Neuronal stem cell (in vitro differentiated cells): Measurements from ENCODE around the gene PACC1.

Experiments
- DNase-seq: peaks from one replicate; pipeline ENCODE4 v3.0.0-alpha.2; 2013; ENCODE audit warnings: low spot score
- H2AFZ ChIP-seq: one replicate; pipeline ENCODE4 v1.6.1; 2013; ENCODE audit warnings: mild to moderate bottlenecking, low read length, inconsistent platforms
- H2AK5ac ChIP-seq: 2 replicates; pipeline ENCODE4 v1.6.1; 2013; ENCODE audit warnings: low read depth, mild to moderate bottlenecking, inconsistent platforms, low read length, moderate library complexity, mixed read lengths
- H2BK120ac ChIP-seq: 2 replicates; pipeline ENCODE4 v1.6.1; 2013; ENCODE audit warnings: low read depth, mild to moderate bottlenecking, inconsistent platforms, low read length, moderate library complexity, mixed read lengths
- H2BK12ac ChIP-seq: one replicate; pipeline ENCODE4 v1.6.1; 2013; ENCODE audit warnings: low read length, inconsistent platforms
- H2BK15ac ChIP-seq: 2 replicates; pipeline ENCODE4 v1.6.1; 2013; ENCODE audit warnings: mild to moderate bottlenecking, low read length, inconsistent platforms, mixed read lengths
- H2BK5ac ChIP-seq: one replicate; pipeline ENCODE4 v1.6.1; 2013; ENCODE audit warnings: inconsistent platforms, mild to moderate bottlenecking, low read length, moderate library complexity
- H3K14ac ChIP-seq: one replicate; pipeline ENCODE4 v1.6.1; 2013; ENCODE audit warnings: low read length, inconsistent platforms
- H3K18ac ChIP-seq: 2 replicates; pipeline ENCODE4 v1.6.1; 2013; ENCODE audit warnings: low read length, inconsistent platforms
- H3K23ac ChIP-seq: 2 replicates; pipeline ENCODE4 v1.6.1; 2013; ENCODE audit warnings: low read depth, mild to moderate bottlenecking, mixed read lengths, low read length, inconsistent platforms; ENCODE audit not compliant: poor library complexity
- H3K27ac ChIP-seq: replicated peaks from 3 replicates; pipeline ENCODE4 v1.5.1; 2013; ENCODE audit warnings: low read length, inconsistent platforms
- H3K27me3 ChIP-seq, 3 experiments: 2 replicates each; pipeline ENCODE4 v1.6.1; 2013; ENCODE audit warnings: low read length in 3 of 3, mild to moderate bottlenecking in 2 of 3, inconsistent platforms in 1 of 3, low read depth in 1 of 3, mixed read lengths in 1 of 3, moderate library complexity in 1 of 3; ENCODE audit not compliant: control insufficient read depth in 3 of 3, insufficient read depth in 3 of 3
- H3K36me3 ChIP-seq, 2 donors: replicated peaks in 1 of 2; 2 replicates each; pipeline ENCODE4 v1.6.1; 2013; ENCODE audit warnings: low read length in 2 of 2; ENCODE audit not compliant: control insufficient read depth in 2 of 2, insufficient read depth in 2 of 2
- H3K4ac ChIP-seq: 2 replicates; pipeline ENCODE4 v1.6.1; 2013; ENCODE audit warnings: inconsistent platforms, mild to moderate bottlenecking, low read length, moderate library complexity
- H3K4me1 ChIP-seq, 2 donors: 1 replicate in 1 of 2; 2 replicates in 1 of 2; pipeline ENCODE4 v1.6.1; 2013; ENCODE audit warnings: low read length in 2 of 2, low read depth in 1 of 2; ENCODE audit not compliant: control insufficient read depth in 2 of 2, insufficient read depth in 1 of 2
- H3K4me2 ChIP-seq: one replicate; pipeline ENCODE4 v1.6.1; 2013; ENCODE audit warnings: mild to moderate bottlenecking, low read length, inconsistent platforms; ENCODE audit not compliant: insufficient read depth, poor library complexity, severe bottlenecking
- H3K4me3 ChIP-seq, 2 donors: 2 replicates each; pipeline ENCODE4 v1.5.1; 2013; ENCODE audit warnings: low read length in 2 of 2, mild to moderate bottlenecking in 2 of 2, inconsistent platforms in 1 of 2, moderate library complexity in 1 of 2
- H3K79me1 ChIP-seq: one replicate; pipeline ENCODE4 v1.6.1; 2013; ENCODE audit warnings: low read depth, mild to moderate bottlenecking, inconsistent platforms, low read length, moderate library complexity
- H3K9ac ChIP-seq: one replicate; pipeline ENCODE4 v1.6.1; 2013; ENCODE audit warnings: mild to moderate bottlenecking, low read depth, low read length, inconsistent platforms; ENCODE audit not compliant: poor library complexity
- H3K9me3 ChIP-seq, 2 donors: replicated peaks in 1 of 2; 2 replicates each; pipeline versions ENCODE3 to v1.6.1; 2013; ENCODE audit warnings: low read length in 2 of 2, mild to moderate bottlenecking in 2 of 2, inconsistent platforms in 1 of 2, low read depth in 1 of 2, mixed read lengths in 1 of 2, moderate library complexity in 1 of 2; ENCODE audit not compliant: control insufficient read depth in 2 of 2, insufficient read depth in 1 of 2
- H4K8ac ChIP-seq: one replicate; pipeline ENCODE4 v1.6.1; 2013; ENCODE audit warnings: low read depth, mild to moderate bottlenecking, inconsistent platforms, low read length, moderate library complexity
- H4K91ac ChIP-seq: one replicate; pipeline ENCODE4 v1.6.1; 2013; ENCODE audit warnings: low read length, low read depth, mild to moderate bottlenecking, inconsistent platforms; ENCODE audit not compliant: poor library complexity
- WGBS, 2 donors: extraction: QIAGEN DNeasy Blood & Tissue Kit; methylation state at CpG; one replicate each; pipeline ENCODE4 v1.1.7; 2013; ENCODE audit warnings: missing lambda C conversion rate in 2 of 2, mixed read lengths in 1 of 2; ENCODE audit not compliant: insufficient read length in 2 of 2, insufficient replicate concordance in 1 of 2; ENCODE audit errors: extremely low coverage in 2 of 2; 5-methylcytosine and 5-hydroxymethylcytosine counted together

Gene PACC1

GRCh38 chr1:212455803-212456528, 41.3 kb upstream of the PACC1 start:
- no peaks in the 10 kb centered on the region for H3K36me3 ChIP-seq
- peak overlapping the region; percentile 55 for H2AFZ ChIP-seq
- H3K18ac ChIP-seq: no peak overlapping the region
- DNase-seq: peak; percentile 83
- H2BK12ac ChIP-seq: no peak overlapping the region
- no peak overlapping the region for H3K4me2 ChIP-seq
- H3K4me3 ChIP-seq: no peak overlapping the region
- no peak overlapping the region for H3K23ac ChIP-seq
- no peaks in the 10 kb centered on the region for H3K27me3 ChIP-seq
- no peak overlapping the region for H4K8ac ChIP-seq
- H4K91ac ChIP-seq: no peak overlapping the region
- H3K27ac ChIP-seq: no peak overlapping the region
- no peak overlapping the region for H3K9ac ChIP-seq
- H2BK5ac ChIP-seq: no peak overlapping the region
- no peak overlapping the region for H3K14ac ChIP-seq
- no peaks in the 10 kb centered on the region for H3K9me3 ChIP-seq
- H3K79me1 ChIP-seq: no peaks in the 10 kb centered on the region
- H2AK5ac ChIP-seq: no peak overlapping the region
- no CpG with 5 or more reads among the region's 10 CpGs for WGBS, 2 donors
- no peak overlapping the region for H2BK15ac ChIP-seq
- no peak overlapping the region for H2BK120ac ChIP-seq
- H3K4me1 ChIP-seq: peaks cover 3 to 7% of the 10 kb centered on the region in 2 donors
- no peak overlapping the region for H3K4ac ChIP-seq

- Histone ChIP-seq H4K91ac (no peak overlapping the region), H4K8ac (no peak overlapping the region), H3K18ac (no peak overlapping the region), H3K4ac (no peak overlapping the region), H2BK12ac (no peak overlapping the region), H2BK5ac (no peak overlapping the region), H3K23ac (no peak overlapping the region), H2AK5ac (no peak overlapping the region), H3K9ac (no peak overlapping the region), H3K14ac (no peak overlapping the region), H3K4me3 (no peak overlapping the region), H3K36me3 (no peaks in the 10 kb centered on the region), H2BK15ac (no peak overlapping the region), H3K9me3 (no peaks in the 10 kb centered on the region), H2BK120ac (no peak overlapping the region), H2AFZ (peak overlapping the region; percentile 55), H3K4me1 (peaks cover 3 to 7% of the 10 kb centered on the region in 2 donors), H3K27me3 (no peaks in the 10 kb centered on the region), H3K4me2 (no peak overlapping the region), H3K79me1 (no peaks in the 10 kb centered on the region), H3K27ac (no peak overlapping the region)
- no peak for DNase-seq
- no CpG with 5 or more reads among the region's 2 CpGs for WGBS, 2 donors
These were observed 40.7 kb upstream of the PACC1 start for GRCh38 chr1:212455401-212455800.

GRCh38 chr1:212454741-212455140, 40.1 kb upstream of the PACC1 start:
- WGBS, 2 donors: no CpG with 5 or more reads among the region's 3 CpGs

GRCh38 chr1:212453156-212453857, 38.6 kb upstream of the PACC1 start:
- no peaks in the 10 kb centered on the region for H3K9me3 ChIP-seq
- no peak overlapping the region for H3K27ac ChIP-seq
- H3K4me1 ChIP-seq: peaks cover 3 to 7% of the 10 kb centered on the region in 2 donors

More at GRCh38 chr1:212454741-212455140, 40.1 kb upstream of the PACC1 start:
- Histone ChIP-seq H3K27ac (no peak overlapping the region), H2AK5ac (no peak overlapping the region), H3K4me1 (peaks cover 3 to 7% of the 10 kb centered on the region in 2 donors), H3K23ac (no peak overlapping the region), H3K36me3 (no peaks in the 10 kb centered on the region), H3K4me3 (no peak overlapping the region), H3K14ac (no peak overlapping the region), H3K27me3 (no peaks in the 10 kb centered on the region), H2BK12ac (no peak overlapping the region), H3K79me1 (no peaks in the 10 kb centered on the region), H3K18ac (no peak overlapping the region), H3K9me3 (no peaks in the 10 kb centered on the region), H3K4ac (no peak overlapping the region), H4K8ac (no peak overlapping the region), H2AFZ (no peak overlapping the region), H3K4me2 (no peak overlapping the region), H2BK120ac (no peak overlapping the region), H3K9ac (no peak overlapping the region), H4K91ac (no peak overlapping the region), H2BK15ac (no peak overlapping the region), H2BK5ac (no peak overlapping the region)
- no peak for DNase-seq

More at GRCh38 chr1:212453156-212453857, 38.6 kb upstream of the PACC1 start:
- Histone ChIP-seq H4K91ac (no peak overlapping the region), H3K4me3 (no peak overlapping the region), H2AK5ac (peak overlapping the region; percentile 27), H2BK12ac (no peak overlapping the region), H4K8ac (no peak overlapping the region), H2AFZ (peak overlapping the region; percentile 45), H3K23ac (no peak overlapping the region), H3K14ac (peak overlapping the region; percentile 10), H2BK15ac (no peak overlapping the region), H3K18ac (no peak overlapping the region), H3K36me3 (no peaks in the 10 kb centered on the region), H3K4me2 (no peak overlapping the region), H3K4ac (peak overlapping the region; percentile 53), H3K79me1 (no peaks in the 10 kb centered on the region), H2BK120ac (no peak overlapping the region), H3K27me3 (no peaks in the 10 kb centered on the region), H3K9ac (no peak overlapping the region), H2BK5ac (no peak overlapping the region)
- DNase-seq: no peak
- no CpG with 5 or more reads among the region's 12 CpGs for WGBS, 2 donors
